ENCODE data around the gene KCNN2. TPM values are rescaled to one million over a fixed set of nuclear protein-coding genes. Genes with fewer than 3 reads are reported as not detected.

The KCNN2 gene
- total RNA-seq, 2 donors from 2014 or later, result not detected

DNA sequence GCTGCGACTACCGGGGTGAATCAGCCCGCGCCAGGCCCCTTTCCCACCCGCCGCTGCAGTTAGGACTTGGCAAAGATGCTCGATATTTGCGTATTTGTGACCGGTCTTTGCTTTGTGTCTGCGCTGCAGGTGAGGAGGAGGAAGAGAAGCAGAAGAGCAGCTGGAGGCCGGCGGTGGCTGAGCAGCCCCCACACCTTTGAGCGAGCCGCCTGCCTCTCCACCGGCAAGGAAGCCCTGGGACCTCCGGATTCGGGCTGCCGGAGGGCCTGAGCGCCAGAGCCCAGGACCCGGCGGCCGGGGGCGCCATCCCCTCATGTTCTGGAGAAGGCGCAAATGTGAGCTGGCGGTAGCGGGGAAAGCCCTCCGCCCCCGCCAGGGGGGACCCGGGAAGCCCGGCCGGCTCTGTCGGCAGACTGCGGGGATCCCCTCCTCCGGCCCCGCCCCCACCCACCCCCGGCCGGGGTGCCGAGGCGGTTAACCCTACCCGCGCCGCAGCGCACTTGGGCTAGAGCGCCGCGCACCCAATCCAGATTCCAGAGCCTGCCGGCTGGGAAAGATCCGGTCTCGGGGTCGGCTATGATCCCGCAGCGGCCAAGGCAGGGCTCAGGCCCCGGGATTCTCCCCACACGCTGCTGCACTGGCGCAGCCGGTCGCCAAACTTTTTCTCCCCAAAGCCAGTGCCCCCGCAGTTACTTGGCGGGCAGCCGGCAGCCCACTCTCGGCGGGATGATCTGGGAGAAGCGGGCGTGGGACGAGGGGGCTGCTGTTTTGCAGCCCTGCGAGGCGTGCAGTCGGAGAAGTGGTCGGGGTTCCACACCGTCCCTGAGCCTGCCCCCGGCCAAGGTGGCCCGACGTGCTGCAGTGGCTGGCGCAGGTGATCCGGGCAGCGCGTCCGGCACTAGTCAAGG is 800 bp upstream of the KCNN2 start:
- DNase-seq (ENCODE audit: low spot score) (no peak), ATAC-seq (ENCODE audit: insufficient number of reproducible peaks, low FRiP score, low read depth) (no peak)
- H3K4me3 ChIP-seq, result peak overlapping the region; percentile 62
- TF ChIP-seq, protein P1, sequence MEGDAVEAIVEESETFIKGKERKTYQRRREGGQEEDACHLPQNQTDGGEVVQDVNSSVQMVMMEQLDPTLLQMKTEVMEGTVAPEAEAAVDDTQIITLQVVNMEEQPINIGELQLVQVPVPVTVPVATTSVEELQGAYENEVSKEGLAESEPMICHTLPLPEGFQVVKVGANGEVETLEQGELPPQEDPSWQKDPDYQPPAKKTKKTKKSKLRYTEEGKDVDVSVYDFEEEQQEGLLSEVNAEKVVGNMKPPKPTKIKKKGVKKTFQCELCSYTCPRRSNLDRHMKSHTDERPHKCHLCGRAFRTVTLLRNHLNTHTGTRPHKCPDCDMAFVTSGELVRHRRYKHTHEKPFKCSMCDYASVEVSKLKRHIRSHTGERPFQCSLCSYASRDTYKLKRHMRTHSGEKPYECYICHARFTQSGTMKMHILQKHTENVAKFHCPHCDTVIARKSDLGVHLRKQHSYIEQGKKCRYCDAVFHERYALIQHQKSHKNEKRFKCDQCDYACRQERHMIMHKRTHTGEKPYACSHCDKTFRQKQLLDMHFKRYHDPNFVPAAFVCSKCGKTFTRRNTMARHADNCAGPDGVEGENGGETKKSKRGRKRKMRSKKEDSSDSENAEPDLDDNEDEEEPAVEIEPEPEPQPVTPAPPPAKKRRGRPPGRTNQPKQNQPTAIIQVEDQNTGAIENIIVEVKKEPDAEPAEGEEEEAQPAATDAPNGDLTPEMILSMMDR (IDR thresholded peaks at IDR 0.05), result no peak
- H3K9me3 ChIP-seq, result no peaks in the 10 kb centered on the region
- H3K4me1 ChIP-seq (ENCODE audit: control insufficient read depth in 1 of 2, low read depth in 2 of 2), result peaks cover 3 to 27% of the 10 kb centered on the region in 2 donors
- no peaks in the 10 kb centered on the region for H3K36me3 ChIP-seq
- no peak overlapping the region for H3K27ac ChIP-seq
- H3K27me3 ChIP-seq (replicated peaks; ENCODE audit: insufficient read depth), result peaks cover 15% of the 10 kb centered on the region

DNA sequence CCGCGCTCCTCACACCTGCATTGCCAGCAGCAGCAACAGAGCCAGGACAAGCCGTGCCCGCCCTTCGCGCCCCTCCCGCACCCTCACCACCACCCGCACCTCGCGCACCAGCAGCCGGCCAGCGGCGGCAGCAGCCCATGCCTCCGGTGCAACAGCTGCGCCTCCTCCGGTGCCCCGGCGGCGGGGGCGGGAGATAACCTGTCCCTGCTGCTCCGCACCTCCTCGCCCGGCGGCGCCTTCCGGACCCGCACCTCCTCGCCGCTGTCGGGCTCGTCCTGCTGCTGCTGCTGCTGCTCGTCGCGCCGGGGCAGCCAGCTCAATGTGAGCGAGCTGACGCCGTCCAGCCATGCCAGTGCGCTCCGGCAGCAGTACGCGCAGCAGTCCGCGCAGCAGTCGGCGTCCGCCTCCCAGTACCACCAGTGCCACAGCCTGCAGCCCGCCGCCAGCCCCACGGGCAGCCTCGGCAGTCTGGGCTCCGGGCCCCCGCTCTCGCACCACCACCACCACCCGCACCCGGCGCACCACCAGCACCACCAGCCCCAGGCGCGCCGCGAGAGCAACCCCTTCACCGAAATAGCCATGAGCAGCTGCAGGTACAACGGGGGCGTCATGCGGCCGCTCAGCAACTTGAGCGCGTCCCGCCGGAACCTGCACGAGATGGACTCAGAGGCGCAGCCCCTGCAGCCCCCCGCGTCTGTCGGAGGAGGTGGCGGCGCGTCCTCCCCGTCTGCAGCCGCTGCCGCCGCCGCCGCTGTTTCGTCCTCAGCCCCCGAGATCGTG is 517 bp downstream of the KCNN2 start:
- Histone ChIP-seq H3K4me3 (peak overlapping the region; percentile 62), H3K9me3 (no peaks in the 10 kb centered on the region), H3K27me3 (replicated peaks; ENCODE audit: insufficient read depth) (peaks cover 15% of the 10 kb centered on the region), H3K4me1 (ENCODE audit: control insufficient read depth in 1 of 2, low read depth in 2 of 2) (peaks cover 3 to 27% of the 10 kb centered on the region in 2 donors), H3K36me3 (no peaks in the 10 kb centered on the region), H3K27ac (no peak overlapping the region)
- no peak for ATAC-seq (ENCODE audit: insufficient number of reproducible peaks, low FRiP score, low read depth)
- no peak for DNase-seq (ENCODE audit: low spot score)
- TF ChIP-seq, protein P1 (IDR thresholded peaks at IDR 0.05), result no peak

- Histone ChIP-seq H3K4me1 (ENCODE audit: control insufficient read depth in 1 of 2, low read depth in 2 of 2) (peaks cover 3 to 27% of the 10 kb centered on the region in 2 donors), H3K9me3 (no peaks in the 10 kb centered on the region), H3K27ac (no peak overlapping the region), H3K4me3 (peak overlapping the region; percentile 62), H3K27me3 (replicated peaks; ENCODE audit: insufficient read depth) (peaks cover 15% of the 10 kb centered on the region), H3K36me3 (no peaks in the 10 kb centered on the region)
- ATAC-seq (ENCODE audit: insufficient number of reproducible peaks, low FRiP score, low read depth) (no peak), DNase-seq (ENCODE audit: low spot score) (no peak)
- TF ChIP-seq, protein P1 (IDR thresholded peaks at IDR 0.05), result no peak
Observed at GRCh38 chr5:114362977-114363761, 1.3 kb downstream of the KCNN2 start.

- Histone ChIP-seq H3K4me3 (peak overlapping the region; percentile 62), H3K36me3 (no peaks in the 10 kb centered on the region), H3K4me1 (ENCODE audit: control insufficient read depth in 1 of 2, low read depth in 2 of 2) (peaks cover 3 to 27% of the 10 kb centered on the region in 2 donors), H3K27me3 (replicated peaks; ENCODE audit: insufficient read depth) (peaks cover 15% of the 10 kb centered on the region), H3K27ac (no peak overlapping the region), H3K9me3 (no peaks in the 10 kb centered on the region)
- TF ChIP-seq, protein P1 (IDR thresholded peaks at IDR 0.05), result no peak
- ATAC-seq (ENCODE audit: insufficient number of reproducible peaks, low FRiP score, low read depth) (no peak), DNase-seq (ENCODE audit: low spot score) (no peak)
Observed at GRCh38 chr5:114363837-114364236, 2.0 kb downstream of the KCNN2 start.

Measured in thoracic aorta (tissue), 2 donors.